Nephron progenitor cell (in vitro differentiated cells): ENCODE results near the gene KREMEN1.

Source experiments
- DNase-seq: peaks from one replicate; pipeline ENCODE4 v3.0.0; 2021
- H3K27ac Mint-ChIP-seq: 2 replicates; pipeline ENCODE4 v1.8.0; 2021; ENCODE audit warnings: mild to moderate bottlenecking, moderate library complexity, mixed read lengths
- H3K27me3 Mint-ChIP-seq: 2 replicates; pipeline ENCODE4 v1.8.0; 2021; ENCODE audit warnings: mild to moderate bottlenecking, low read depth, mixed read lengths; ENCODE audit not compliant: poor library complexity
- H3K36me3 Mint-ChIP-seq: 2 replicates; pipeline ENCODE4 v1.8.0; 2021; ENCODE audit warnings: low read depth, mixed read lengths
- H3K4me1 Mint-ChIP-seq: 2 replicates; pipeline ENCODE4 v1.8.0; 2021; ENCODE audit warnings: mixed read lengths
- H3K4me3 Mint-ChIP-seq: 2 replicates; pipeline ENCODE4 v1.8.0; 2021; ENCODE audit warnings: mild to moderate bottlenecking, moderate library complexity, mixed read lengths
- H3K9me3 Mint-ChIP-seq: 2 replicates; pipeline ENCODE4 v1.8.0; 2021; ENCODE audit warnings: mild to moderate bottlenecking, moderate library complexity, mixed read lengths
- TF ChIP-seq, protein P1 (sequence below): fragments of 200-600 bp; sonication (generic); IDR thresholded peaks from 2 replicates; pipeline ENCODE4 v1.5.0; 2021; ENCODE audit warnings: antibody characterized with exemption

The KREMEN1 gene

DNA sequence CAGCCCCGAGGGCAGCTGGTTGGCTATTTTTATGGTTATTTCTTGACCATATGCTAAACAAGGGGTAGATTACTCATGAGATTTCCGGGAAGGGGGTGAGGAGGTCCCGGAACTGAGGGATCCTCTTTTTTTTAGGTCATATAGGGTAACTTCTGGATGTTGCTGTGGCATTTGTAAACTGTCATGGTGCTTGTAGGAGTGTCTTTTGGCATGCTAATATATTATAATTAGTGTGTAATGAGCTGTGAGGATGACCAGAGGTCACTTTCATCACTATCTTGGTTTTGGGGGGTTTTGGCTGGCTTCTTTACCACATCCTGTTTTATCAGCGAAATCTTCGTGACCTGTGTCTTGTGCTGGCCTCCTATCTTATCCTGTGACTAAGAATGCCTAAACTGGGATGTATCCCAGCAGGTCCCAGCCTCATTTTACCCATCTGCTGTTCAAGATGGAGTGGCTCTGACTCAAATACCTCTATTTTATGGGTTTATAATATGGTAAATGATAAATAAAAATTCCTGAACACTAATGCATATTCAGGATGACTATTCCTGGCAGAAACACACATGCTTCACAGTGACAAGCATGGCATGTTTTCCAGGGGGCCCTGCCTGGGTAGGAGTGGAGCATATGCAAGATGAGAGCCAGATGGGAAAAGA, 11.2 kb downstream of the KREMEN1 start:
- Mint-ChIP-seq H3K4me1 (peaks cover 49% of the 10 kb centered on the region), H3K27ac (peak overlapping the region; percentile 81), H3K4me3 (no peak overlapping the region), H3K27me3 (no peaks in the 10 kb centered on the region), H3K36me3 (no peaks in the 10 kb centered on the region), H3K9me3 (no peaks in the 10 kb centered on the region)
- no peak for DNase-seq
- TF ChIP-seq, protein P1, sequence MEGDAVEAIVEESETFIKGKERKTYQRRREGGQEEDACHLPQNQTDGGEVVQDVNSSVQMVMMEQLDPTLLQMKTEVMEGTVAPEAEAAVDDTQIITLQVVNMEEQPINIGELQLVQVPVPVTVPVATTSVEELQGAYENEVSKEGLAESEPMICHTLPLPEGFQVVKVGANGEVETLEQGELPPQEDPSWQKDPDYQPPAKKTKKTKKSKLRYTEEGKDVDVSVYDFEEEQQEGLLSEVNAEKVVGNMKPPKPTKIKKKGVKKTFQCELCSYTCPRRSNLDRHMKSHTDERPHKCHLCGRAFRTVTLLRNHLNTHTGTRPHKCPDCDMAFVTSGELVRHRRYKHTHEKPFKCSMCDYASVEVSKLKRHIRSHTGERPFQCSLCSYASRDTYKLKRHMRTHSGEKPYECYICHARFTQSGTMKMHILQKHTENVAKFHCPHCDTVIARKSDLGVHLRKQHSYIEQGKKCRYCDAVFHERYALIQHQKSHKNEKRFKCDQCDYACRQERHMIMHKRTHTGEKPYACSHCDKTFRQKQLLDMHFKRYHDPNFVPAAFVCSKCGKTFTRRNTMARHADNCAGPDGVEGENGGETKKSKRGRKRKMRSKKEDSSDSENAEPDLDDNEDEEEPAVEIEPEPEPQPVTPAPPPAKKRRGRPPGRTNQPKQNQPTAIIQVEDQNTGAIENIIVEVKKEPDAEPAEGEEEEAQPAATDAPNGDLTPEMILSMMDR: no peak

DNA sequence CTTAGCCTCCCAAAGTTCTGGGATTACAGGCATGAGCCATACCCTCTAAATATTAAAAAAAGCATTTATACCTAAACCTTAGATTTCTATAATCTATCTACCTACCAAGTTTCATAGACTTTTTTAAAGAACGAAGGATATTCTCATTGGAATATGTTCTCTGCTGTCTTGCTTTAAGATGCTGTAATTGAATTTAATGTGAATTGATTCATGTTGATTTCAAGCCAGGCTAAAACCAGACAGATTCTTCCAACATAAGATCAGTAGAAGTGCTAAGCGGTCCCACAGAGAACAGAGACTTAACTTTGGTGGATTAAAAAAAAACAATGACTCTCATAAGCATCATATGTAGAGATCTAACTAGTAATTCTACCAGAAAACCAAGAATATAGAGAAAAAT, 14.2 kb downstream of the KREMEN1 start:
- Mint-ChIP-seq H3K4me3 (no peak overlapping the region), H3K9me3 (no peaks in the 10 kb centered on the region), H3K27ac (no peak overlapping the region), H3K27me3 (no peaks in the 10 kb centered on the region), H3K4me1 (peaks cover 41% of the 10 kb centered on the region), H3K36me3 (no peaks in the 10 kb centered on the region)
- DNase-seq: no peak
- TF ChIP-seq, protein P1: no peak

DNA sequence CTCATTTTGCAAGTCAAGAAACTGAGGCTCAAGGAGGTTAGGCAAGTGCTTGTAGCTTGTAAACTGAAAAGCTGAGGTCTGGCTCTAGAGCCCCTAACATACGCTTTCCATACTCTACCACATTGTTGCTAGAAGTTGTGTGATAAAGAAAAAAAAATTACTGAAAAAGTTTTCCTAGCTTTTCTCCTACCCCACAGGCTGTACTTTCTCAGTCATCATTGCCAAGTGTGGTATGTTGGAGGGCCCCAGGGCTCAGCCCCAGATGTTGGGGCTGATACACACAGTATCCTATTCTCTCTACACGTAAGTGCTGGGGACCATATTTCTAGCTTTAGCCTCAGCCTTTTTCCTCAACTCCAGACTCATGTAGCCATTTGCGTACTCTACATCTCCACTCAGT, 16.0 kb downstream of the KREMEN1 start:
- no peaks in the 10 kb centered on the region for H3K9me3 Mint-ChIP-seq
- DNase-seq: no peak
- peaks cover 2% of the 10 kb centered on the region for H3K27me3 Mint-ChIP-seq
- H3K27ac Mint-ChIP-seq: no peak overlapping the region
- H3K4me3 Mint-ChIP-seq: no peak overlapping the region
- peaks cover under 1% of the 10 kb centered on the region for H3K36me3 Mint-ChIP-seq
- H3K4me1 Mint-ChIP-seq: peaks cover 41% of the 10 kb centered on the region
- TF ChIP-seq, protein P1: no peak

DNA sequence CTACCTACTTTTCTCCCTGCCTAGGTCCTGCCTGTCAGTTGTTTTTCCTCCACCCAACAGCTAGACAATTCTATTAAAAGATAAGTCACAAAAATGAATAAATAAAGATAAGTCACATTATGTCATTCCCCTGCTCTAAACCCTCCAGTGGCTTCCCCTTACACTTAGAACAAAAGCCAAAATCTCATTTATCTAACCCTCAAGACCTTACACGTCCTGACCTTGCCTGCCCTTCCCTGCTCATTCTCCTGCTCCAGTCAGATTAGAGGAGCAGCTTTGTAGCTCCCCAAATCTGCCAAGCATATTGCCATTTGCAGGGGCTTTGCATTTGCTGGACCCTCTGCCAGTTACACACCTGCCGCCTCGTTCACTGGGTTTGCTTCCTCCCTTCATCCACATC, 16.7 kb downstream of the KREMEN1 start:
- TF ChIP-seq, protein P1: no peak
- no peaks in the 10 kb centered on the region for H3K9me3 Mint-ChIP-seq
- H3K27ac Mint-ChIP-seq: no peak overlapping the region
- peaks cover 8% of the 10 kb centered on the region for H3K36me3 Mint-ChIP-seq
- H3K27me3 Mint-ChIP-seq: peaks cover 2% of the 10 kb centered on the region
- peaks cover 41% of the 10 kb centered on the region for H3K4me1 Mint-ChIP-seq
- no peak overlapping the region for H3K4me3 Mint-ChIP-seq
- no peak for DNase-seq

DNA sequence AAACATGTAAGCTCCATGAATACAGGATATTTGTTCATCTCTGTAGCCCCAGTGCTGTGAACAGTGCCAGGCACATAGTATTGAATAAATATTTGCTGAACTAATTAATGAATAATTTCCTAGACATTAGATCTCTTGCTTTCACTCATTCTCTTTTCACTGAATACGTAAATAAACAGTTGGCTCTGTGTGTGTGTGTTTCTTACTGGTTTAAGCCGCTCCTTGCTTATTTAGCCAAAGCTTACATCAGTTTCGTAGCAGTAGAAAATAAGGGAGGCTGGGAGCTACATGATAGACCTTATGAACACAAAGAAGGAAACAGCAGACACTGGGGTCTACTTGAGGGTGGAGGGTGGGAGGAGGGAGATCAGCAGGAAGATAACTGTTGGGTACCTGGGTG, 17.2 kb downstream of the KREMEN1 start:
- Mint-ChIP-seq H3K4me3 (no peak overlapping the region), H3K27me3 (peaks cover 2% of the 10 kb centered on the region), H3K36me3 (peaks cover 13% of the 10 kb centered on the region), H3K27ac (peak overlapping the region; percentile 20), H3K9me3 (no peaks in the 10 kb centered on the region), H3K4me1 (peaks cover 44% of the 10 kb centered on the region)
- TF ChIP-seq, protein P1: no peak
- no peak for DNase-seq

DNA sequence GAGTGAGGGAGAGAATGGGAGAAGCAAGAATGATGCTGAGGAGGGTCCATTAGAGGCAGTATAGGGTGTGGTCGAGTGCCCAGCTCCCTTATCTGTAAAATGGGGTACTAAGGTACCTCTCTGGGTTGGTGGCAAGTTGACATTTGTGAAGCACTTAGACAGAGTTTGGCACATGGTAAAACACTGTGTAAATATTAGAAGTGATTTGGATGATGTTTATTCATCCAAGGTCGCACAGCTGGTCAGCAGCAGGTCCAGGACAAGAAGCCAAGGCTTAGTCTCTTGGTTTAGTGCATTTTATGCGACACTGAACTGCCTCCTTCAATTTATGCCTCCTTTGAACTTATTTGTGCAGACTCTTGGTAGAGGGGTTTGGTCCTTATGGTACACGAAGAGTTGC, 19.4 kb downstream of the KREMEN1 start:
- no peak for DNase-seq
- Mint-ChIP-seq H3K27me3 (peaks cover 2% of the 10 kb centered on the region), H3K4me1 (peaks cover 66% of the 10 kb centered on the region), H3K27ac (no peak overlapping the region), H3K36me3 (peaks cover 22% of the 10 kb centered on the region), H3K9me3 (no peaks in the 10 kb centered on the region), H3K4me3 (no peak overlapping the region)
- TF ChIP-seq, protein P1: no peak
